Vagina (tissue), 2 donors: ENCODE results near the gene KLC3. TPM values are rescaled to one million over a fixed set of nuclear protein-coding genes. Genes with fewer than 3 reads are reported as not detected.

ENCODE experiments used
- DNase-seq, 2 donors: peaks; one replicate each; pipeline ENCODE4 v3.0.0-alpha.2; 2017; ENCODE audit errors: extremely low spot score in 2 of 2
- H3K27ac ChIP-seq: fragments of 200-600 bp; sonication (generic); one replicate; pipeline ENCODE4 v1.5.1; 2019
- H3K27me3 ChIP-seq: fragments of 200-600 bp; sonication (generic); one replicate; pipeline ENCODE4 v1.5.1; 2019
- H3K36me3 ChIP-seq, 2 donors: fragments of 200-600 bp; sonication (generic); one replicate each; pipeline ENCODE4 v1.5.1; 2017 to 2019
- H3K4me1 ChIP-seq: fragments of 200-600 bp; sonication (generic); one replicate; pipeline ENCODE4 v1.5.1; 2019
- H3K4me3 ChIP-seq, 2 donors: fragments of 200-600 bp; sonication (generic); 1 replicate in 1 of 2; 2 replicates in 1 of 2; pipeline ENCODE4 v1.5.1; 2016 to 2019
- H3K9me3 ChIP-seq: fragments of 200-600 bp; sonication (generic); one replicate; pipeline ENCODE4 v1.5.1; 2019
- CTCF ChIP-seq, 3 experiments: fragments of 450-650 bp in 2 of 3; fragments of 200-600 bp in 1 of 3; sonication (generic) in 1 of 3; IDR thresholded peaks; one replicate each; pipeline ENCODE4 v1.5.1; 2017 to 2019; ENCODE audit warnings: antibody characterized with exemption in 3 of 3, mild to moderate bottlenecking in 2 of 3, moderate library complexity in 2 of 3
- POLR2A ChIP-seq, 2 donors: fragments of 450-650 bp; IDR thresholded peaks; one replicate each; pipeline ENCODE4 v1.6.1; 2017; ENCODE audit warnings: antibody characterized with exemption in 2 of 2, mild to moderate bottlenecking in 2 of 2, moderate library complexity in 2 of 2
- POLR2AphosphoS5 ChIP-seq, 2 donors: sonication (generic); formaldehyde crosslinking; IDR thresholded peaks; one replicate each; pipeline ENCODE4 v1.9.0; 2017; ENCODE audit warnings: antibody characterized with exemption in 2 of 2, mild to moderate bottlenecking in 2 of 2, low read depth in 1 of 2; ENCODE audit not compliant: insufficient read depth in 1 of 2
- intact Hi-C: fragments of 100-400 bp; cut with DNase I; formaldehyde crosslinking; loops from one replicate; pipeline ENCODE4 v1.15.1; 2023
- total RNA-seq: library from RNA; depleted of rRNA; stranded (reverse); fragments of >200 nt; gene quantifications from one replicate; pipeline ENCODE4 v1.2.3, GENCODE V29; 2016

Gene KLC3
- total RNA-seq, 1 donor from 2014 or later, result 20.9 TPM

GRCh38 chr19:45322744-45323281 lies 17.7 kb upstream of the KLC3 start, which contains the start of gene CKM:
Gene CKM (minus strand): TSS chr19:45322875. CDS start chr19:45319713, 3,162 bp downstream.
- intact Hi-C loops, result no loop called here
- Histone ChIP-seq H3K4me1 (no peaks in the 10 kb centered on the region), H3K4me3 (peak within 1 kb of the TSS in 1 of 2 donors; percentile 8), H3K9me3 (no peaks in the 10 kb centered on the region), H3K27ac (no peak within 1 kb of the TSS), H3K27me3 (peaks cover 7% of the 10 kb centered on the region), H3K36me3 (no peaks in the 10 kb centered on the region)
- no peak for TF ChIP-seq POLR2AphosphoS5 (IDR thresholded peaks at IDR 0.05; ENCODE audit: insufficient read depth in 1 of 2, low read depth in 1 of 2)
- no peak for TF ChIP-seq POLR2A (IDR thresholded peaks at IDR 0.05)
- no peak for TF ChIP-seq CTCF (IDR thresholded peaks at IDR 0.05)
- DNase-seq, result no peak

- Histone ChIP-seq H3K4me1 (no peaks in the 10 kb centered on the region), H3K27me3 (peaks cover 7% of the 10 kb centered on the region), H3K9me3 (no peaks in the 10 kb centered on the region), H3K4me3 (peak overlapping the region in 1 of 2 donors; percentile 8), H3K27ac (no peak overlapping the region), H3K36me3 (no peaks in the 10 kb centered on the region)
- TF ChIP-seq POLR2AphosphoS5 (IDR thresholded peaks at IDR 0.05; ENCODE audit: insufficient read depth in 1 of 2, low read depth in 1 of 2) (peak in 1 of 2 donors; percentile 19), CTCF (IDR thresholded peaks at IDR 0.05) (no peak)
- intact Hi-C loops, result no loop called here
- DNase-seq, result no peak
These were observed 16.9 kb upstream of the KLC3 start for GRCh38 chr19:45323671-45324081.

GRCh38 chr19:45324349-45324907 lies 16.1 kb upstream of the KLC3 start:
- Histone ChIP-seq H3K27me3 (peaks cover 7% of the 10 kb centered on the region), H3K9me3 (no peaks in the 10 kb centered on the region), H3K36me3 (no peaks in the 10 kb centered on the region), H3K4me3 (no peak overlapping the region), H3K4me1 (no peaks in the 10 kb centered on the region), H3K27ac (no peak overlapping the region)
- no peak for TF ChIP-seq POLR2A (IDR thresholded peaks at IDR 0.05)
- no peak for TF ChIP-seq POLR2AphosphoS5 (IDR thresholded peaks at IDR 0.05; ENCODE audit: insufficient read depth in 1 of 2, low read depth in 1 of 2)
- intact Hi-C loops, result no loop called here
- DNase-seq, result no peak

- no peak for DNase-seq
- intact Hi-C loops, result no loop called here
- Histone ChIP-seq H3K4me1 (no peaks in the 10 kb centered on the region), H3K4me3 (no peak overlapping the region), H3K9me3 (no peaks in the 10 kb centered on the region), H3K27me3 (peaks cover 6% of the 10 kb centered on the region), H3K27ac (no peak overlapping the region), H3K36me3 (no peaks in the 10 kb centered on the region)
- TF ChIP-seq CTCF (IDR thresholded peaks at IDR 0.05), result no peak
- TF ChIP-seq POLR2A (IDR thresholded peaks at IDR 0.05), result no peak
- TF ChIP-seq POLR2AphosphoS5 (IDR thresholded peaks at IDR 0.05; ENCODE audit: insufficient read depth in 1 of 2, low read depth in 1 of 2), result no peak
These were observed 13.0 kb upstream of the KLC3 start for GRCh38 chr19:45327404-45328143.

GRCh38 chr19:45331411-45331810 lies 9.1 kb upstream of the KLC3 start:
- intact Hi-C loops, result no loop called here
- Histone ChIP-seq H3K4me3 (no peak overlapping the region), H3K36me3 (no peaks in the 10 kb centered on the region), H3K27me3 (no peaks in the 10 kb centered on the region), H3K27ac (no peak overlapping the region), H3K9me3 (no peaks in the 10 kb centered on the region), H3K4me1 (no peaks in the 10 kb centered on the region)
- TF ChIP-seq CTCF (IDR thresholded peaks at IDR 0.05) (no peak), POLR2AphosphoS5 (IDR thresholded peaks at IDR 0.05; ENCODE audit: insufficient read depth in 1 of 2, low read depth in 1 of 2) (no peak), POLR2A (IDR thresholded peaks at IDR 0.05) (no peak)
- DNase-seq, result no peak
